ENCODE results near the gene C8B. TPM values are rescaled to one million over a fixed set of nuclear protein-coding genes. Genes with fewer than 3 reads are reported as not detected.

The C8B gene
- total and polyA plus RNA-seq, 2 experiments from 2014 or later: not detected

GRCh38 chr1:56908619-56909221, 57.1 kb downstream of the C8B start:
- Mint-ChIP-seq H3K27ac (no peak overlapping the region), H3K9me3 (no peaks in the 10 kb centered on the region), H3K36me3 (ENCODE audit: low read depth) (no peaks in the 10 kb centered on the region), H3K4me1 (no peaks in the 10 kb centered on the region), H3K4me3 (no peak overlapping the region), H3K27me3 (ENCODE audit: insufficient read depth, low read depth, poor library complexity) (no peaks in the 10 kb centered on the region)
- ATAC-seq (no peak), DNase-seq (ENCODE audit: low spot score) (no peak)
- Histone ChIP-seq H4K20me1 (replicated peaks; ENCODE audit: insufficient read depth) (no peaks in the 10 kb centered on the region), H3K79me2 (replicated peaks; ENCODE audit: insufficient read depth) (no peaks in the 10 kb centered on the region), H3K4me3 (no peak overlapping the region), H3K4me1 (ENCODE audit: insufficient read depth) (no peaks in the 10 kb centered on the region), H3K27me3 (ENCODE audit: insufficient read depth) (no peaks in the 10 kb centered on the region), H3K36me3 (ENCODE audit: insufficient read depth) (no peaks in the 10 kb centered on the region), H3K27ac (ENCODE audit: low read depth) (no peak overlapping the region), H3K9me2 (ENCODE audit: insufficient read depth) (no peaks in the 10 kb centered on the region; the same call in 1 of the 2 replicates), H3F3A (replicated peaks; ENCODE audit: low read depth) (no peaks in the 10 kb centered on the region), H2AFZ (no peak overlapping the region), H3K4me2 (no peak overlapping the region)
- TF ChIP-seq ZNF331 (CRISPR knock-in tag; IDR thresholded peaks at IDR 0.05; ENCODE audit: low read depth) (no peak), POLR2AphosphoS5 (IDR thresholded peaks at IDR 0.05; ENCODE audit: low read depth) (no peak), STAT1 (IDR thresholded peaks at IDR 0.05; ENCODE audit: unreplicated experiment) (no peak), JUNB (IDR thresholded peaks at IDR 0.05; ENCODE audit: unreplicated experiment) (no peak), CREB1 (CRISPR knock-in tag; IDR thresholded peaks at IDR 0.05; ENCODE audit: low read depth) (no peak), EZH2 (IDR thresholded peaks at IDR 0.05; ENCODE audit: low read depth, unreplicated experiment) (no peak), ZNF114 (CRISPR knock-in tag; IDR thresholded peaks at IDR 0.05) (no peak)
- TF ChIP-seq, protein P1, sequence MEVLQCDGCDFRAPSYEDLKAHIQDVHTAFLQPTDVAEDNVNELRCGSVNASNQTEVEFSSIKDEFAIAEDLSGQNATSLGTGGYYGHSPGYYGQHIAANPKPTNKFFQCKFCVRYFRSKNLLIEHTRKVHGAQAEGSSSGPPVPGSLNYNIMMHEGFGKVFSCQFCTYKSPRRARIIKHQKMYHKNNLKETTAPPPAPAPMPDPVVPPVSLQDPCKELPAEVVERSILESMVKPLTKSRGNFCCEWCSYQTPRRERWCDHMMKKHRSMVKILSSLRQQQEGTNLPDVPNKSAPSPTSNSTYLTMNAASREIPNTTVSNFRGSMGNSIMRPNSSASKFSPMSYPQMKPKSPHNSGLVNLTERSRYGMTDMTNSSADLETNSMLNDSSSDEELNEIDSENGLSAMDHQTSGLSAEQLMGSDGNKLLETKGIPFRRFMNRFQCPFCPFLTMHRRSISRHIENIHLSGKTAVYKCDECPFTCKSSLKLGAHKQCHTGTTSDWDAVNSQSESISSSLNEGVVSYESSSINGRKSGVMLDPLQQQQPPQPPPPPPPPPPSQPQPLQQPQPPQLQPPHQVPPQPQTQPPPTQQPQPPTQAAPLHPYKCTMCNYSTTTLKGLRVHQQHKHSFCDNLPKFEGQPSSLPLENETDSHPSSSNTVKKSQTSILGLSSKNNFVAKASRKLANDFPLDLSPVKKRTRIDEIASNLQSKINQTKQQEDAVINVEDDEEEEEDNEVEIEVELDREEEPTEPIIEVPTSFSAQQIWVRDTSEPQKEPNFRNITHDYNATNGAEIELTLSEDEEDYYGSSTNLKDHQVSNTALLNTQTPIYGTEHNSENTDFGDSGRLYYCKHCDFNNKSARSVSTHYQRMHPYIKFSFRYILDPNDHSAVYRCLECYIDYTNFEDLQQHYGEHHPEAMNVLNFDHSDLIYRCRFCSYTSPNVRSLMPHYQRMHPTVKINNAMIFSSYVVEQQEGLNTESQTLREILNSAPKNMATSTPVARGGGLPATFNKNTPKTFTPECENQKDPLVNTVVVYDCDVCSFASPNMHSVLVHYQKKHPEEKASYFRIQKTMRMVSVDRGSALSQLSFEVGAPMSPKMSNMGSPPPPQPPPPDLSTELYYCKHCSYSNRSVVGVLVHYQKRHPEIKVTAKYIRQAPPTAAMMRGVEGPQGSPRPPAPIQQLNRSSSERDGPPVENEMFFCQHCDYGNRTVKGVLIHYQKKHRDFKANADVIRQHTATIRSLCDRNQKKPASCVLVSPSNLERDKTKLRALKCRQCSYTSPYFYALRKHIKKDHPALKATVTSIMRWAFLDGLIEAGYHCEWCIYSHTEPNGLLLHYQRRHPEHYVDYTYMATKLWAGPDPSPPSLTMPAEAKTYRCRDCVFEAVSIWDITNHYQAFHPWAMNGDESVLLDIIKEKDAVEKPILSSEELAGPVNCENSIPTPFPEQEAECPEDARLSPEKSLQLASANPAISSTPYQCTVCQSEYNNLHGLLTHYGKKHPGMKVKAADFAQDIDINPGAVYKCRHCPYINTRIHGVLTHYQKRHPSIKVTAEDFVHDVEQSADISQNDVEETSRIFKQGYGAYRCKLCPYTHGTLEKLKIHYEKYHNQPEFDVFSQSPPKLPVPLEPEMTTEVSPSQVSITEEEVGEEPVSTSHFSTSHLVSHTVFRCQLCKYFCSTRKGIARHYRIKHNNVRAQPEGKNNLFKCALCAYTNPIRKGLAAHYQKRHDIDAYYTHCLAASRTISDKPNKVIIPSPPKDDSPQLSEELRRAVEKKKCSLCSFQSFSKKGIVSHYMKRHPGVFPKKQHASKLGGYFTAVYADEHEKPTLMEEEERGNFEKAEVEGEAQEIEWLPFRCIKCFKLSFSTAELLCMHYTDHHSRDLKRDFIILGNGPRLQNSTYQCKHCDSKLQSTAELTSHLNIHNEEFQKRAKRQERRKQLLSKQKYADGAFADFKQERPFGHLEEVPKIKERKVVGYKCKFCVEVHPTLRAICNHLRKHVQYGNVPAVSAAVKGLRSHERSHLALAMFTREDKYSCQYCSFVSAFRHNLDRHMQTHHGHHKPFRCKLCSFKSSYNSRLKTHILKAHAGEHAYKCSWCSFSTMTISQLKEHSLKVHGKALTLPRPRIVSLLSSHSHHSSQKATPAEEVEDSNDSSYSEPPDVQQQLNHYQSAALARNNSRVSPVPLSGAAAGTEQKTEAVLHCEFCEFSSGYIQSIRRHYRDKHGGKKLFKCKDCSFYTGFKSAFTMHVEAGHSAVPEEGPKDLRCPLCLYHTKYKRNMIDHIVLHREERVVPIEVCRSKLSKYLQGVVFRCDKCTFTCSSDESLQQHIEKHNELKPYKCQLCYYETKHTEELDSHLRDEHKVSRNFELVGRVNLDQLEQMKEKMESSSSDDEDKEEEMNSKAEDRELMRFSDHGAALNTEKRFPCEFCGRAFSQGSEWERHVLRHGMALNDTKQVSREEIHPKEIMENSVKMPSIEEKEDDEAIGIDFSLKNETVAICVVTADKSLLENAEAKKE (CRISPR knock-in tag; IDR thresholded peaks at IDR 0.05): no peak
- TF ChIP-seq, protein P2, sequence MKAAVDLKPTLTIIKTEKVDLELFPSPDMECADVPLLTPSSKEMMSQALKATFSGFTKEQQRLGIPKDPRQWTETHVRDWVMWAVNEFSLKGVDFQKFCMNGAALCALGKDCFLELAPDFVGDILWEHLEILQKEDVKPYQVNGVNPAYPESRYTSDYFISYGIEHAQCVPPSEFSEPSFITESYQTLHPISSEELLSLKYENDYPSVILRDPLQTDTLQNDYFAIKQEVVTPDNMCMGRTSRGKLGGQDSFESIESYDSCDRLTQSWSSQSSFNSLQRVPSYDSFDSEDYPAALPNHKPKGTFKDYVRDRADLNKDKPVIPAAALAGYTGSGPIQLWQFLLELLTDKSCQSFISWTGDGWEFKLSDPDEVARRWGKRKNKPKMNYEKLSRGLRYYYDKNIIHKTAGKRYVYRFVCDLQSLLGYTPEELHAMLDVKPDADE (IDR thresholded peaks at IDR 0.05): no peak
- TF ChIP-seq, protein P3, sequence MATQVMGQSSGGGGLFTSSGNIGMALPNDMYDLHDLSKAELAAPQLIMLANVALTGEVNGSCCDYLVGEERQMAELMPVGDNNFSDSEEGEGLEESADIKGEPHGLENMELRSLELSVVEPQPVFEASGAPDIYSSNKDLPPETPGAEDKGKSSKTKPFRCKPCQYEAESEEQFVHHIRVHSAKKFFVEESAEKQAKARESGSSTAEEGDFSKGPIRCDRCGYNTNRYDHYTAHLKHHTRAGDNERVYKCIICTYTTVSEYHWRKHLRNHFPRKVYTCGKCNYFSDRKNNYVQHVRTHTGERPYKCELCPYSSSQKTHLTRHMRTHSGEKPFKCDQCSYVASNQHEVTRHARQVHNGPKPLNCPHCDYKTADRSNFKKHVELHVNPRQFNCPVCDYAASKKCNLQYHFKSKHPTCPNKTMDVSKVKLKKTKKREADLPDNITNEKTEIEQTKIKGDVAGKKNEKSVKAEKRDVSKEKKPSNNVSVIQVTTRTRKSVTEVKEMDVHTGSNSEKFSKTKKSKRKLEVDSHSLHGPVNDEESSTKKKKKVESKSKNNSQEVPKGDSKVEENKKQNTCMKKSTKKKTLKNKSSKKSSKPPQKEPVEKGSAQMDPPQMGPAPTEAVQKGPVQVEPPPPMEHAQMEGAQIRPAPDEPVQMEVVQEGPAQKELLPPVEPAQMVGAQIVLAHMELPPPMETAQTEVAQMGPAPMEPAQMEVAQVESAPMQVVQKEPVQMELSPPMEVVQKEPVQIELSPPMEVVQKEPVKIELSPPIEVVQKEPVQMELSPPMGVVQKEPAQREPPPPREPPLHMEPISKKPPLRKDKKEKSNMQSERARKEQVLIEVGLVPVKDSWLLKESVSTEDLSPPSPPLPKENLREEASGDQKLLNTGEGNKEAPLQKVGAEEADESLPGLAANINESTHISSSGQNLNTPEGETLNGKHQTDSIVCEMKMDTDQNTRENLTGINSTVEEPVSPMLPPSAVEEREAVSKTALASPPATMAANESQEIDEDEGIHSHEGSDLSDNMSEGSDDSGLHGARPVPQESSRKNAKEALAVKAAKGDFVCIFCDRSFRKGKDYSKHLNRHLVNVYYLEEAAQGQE (IDR thresholded peaks at IDR 0.05; ENCODE audit: unreplicated experiment): no peak

All from GM23338 (cell line).